HT-29 (cell line): ENCODE results near the gene ATIC. TPM values are rescaled to one million over a fixed set of nuclear protein-coding genes. Genes with fewer than 3 reads are reported as not detected.

Experiments
- DNase-seq: peaks from one replicate; pipeline ENCODE4 v3.0.0-alpha.2; 2015; ENCODE audit warnings: low spot score
- total RNA-seq: library from RNA; depleted of rRNA; stranded (reverse); fragments of >200 nt; shearing (Covaris generic); gene quantifications from 2 replicates; pipeline ENCODE4 v1.2.3, GENCODE V29; 2014; rRNA removed

Gene ATIC
- total RNA-seq, 1 experiment from 2014 or later: 15.4 TPM

DNA sequence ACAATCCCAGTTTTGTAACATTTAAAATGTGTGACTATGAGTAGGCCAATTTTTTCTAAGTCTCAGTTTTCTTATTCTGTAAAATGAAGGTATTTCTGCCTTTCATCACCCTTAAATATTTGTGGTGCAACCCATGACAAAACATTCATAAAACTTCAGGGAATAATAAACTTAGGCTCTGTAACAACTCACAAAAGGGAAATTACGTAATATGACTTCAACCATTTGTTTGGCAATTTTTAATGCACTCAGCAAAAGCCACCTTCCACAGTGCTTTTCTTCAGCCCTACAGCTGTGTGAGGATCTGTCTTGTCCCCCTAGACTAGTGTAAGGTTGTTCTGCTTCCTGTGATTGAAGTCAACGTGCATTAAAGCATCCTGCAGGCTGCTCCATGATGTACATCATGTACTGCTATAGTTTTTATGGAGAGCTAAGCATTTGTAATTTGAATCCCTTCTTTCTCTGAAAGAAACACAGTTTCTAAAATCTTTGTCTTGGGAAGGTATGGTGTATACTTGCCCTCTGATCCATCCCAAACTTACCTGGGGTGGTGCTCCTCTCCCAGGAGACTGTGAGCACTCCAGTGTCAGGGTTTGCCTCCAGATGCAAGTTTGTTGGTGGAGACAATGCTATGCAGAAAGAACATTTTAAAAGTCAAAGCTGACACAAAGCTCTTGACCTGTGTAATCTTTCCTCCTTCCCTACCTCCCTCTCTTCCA lies 84.9 kb downstream of the ATIC start:
- no peak for DNase-seq

DNA sequence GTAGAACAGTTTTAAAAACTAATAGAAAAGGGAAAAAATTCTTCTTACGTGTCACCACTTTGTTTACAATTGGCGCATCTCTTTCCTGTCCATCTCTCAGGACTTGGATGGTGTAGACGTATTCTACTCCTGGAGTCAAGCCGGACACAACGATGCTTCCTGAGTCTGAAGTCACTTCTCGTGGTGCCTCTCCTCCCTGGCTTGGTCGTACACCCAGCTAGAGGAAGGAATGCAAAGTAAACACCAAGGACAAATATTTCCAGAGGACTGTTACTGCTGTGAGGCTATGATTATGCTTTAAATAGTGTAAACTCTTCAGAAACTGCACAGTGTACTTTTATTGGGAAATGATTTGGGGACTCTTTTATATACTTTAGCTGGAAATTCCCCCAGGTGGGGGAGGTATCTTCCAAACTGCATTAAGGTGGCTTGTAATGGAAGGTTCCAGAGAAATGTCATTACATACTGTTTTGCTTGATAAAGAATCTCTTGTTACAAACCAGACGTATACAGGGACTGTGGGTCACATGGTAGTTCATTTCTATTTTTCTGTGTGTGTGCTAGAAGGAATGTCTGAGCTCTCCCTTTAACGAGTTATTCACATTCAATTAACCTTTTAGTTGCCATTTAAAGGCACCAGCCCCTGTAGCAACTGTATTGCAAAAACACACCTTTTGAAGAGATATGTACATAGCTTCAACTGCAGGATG lies 85.9 kb downstream of the ATIC start:
- DNase-seq: no peak

DNA sequence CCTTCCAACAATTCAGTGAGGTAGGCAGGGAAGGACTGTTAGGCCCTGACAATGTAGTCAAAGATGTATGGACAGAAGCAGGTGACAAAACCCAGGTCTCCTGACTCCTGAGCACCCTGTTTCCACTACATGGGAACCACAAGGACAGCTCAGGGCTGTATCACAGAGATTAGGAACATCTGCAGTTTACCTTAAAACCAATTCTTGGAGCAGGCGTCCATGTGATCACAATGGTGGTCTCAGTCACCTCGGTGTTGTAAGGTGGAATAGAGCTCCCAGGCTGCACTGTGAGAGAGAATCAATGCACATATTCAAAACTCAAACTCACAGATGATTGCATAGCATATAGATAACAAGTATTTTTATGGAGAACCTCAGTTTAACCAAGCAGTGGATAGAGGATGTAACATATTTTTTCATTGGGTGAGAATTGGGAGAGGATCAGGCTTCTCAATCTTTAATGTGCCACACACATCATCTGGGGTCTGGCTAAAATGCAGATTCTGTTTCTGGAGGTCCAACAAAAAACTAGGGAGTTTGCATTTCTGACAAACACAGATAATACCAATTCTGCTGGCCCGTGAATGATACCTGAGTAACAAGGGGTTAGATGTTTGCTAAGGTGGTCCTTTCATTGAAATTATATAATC lies 87.3 kb downstream of the ATIC start:
- DNase-seq: no peak

Other genes starting within 250 kb of the ATIC start
- gene ABCA12, start 173.4 kb upstream of the ATIC start, total RNA-seq: not detected in 2 replicates
- 0.03 and 0.44 TPM in 2 replicates for gene FN1, start 124.0 kb downstream of the ATIC start, total RNA-seq